Renal pelvis (tissue), 4 donors: ENCODE data around the gene PHPT1. TPM values are rescaled to one million over a fixed set of nuclear protein-coding genes. Genes with fewer than 3 reads are reported as not detected.
"Not testable (repeated sequence)": the region's sequence is repeated elsewhere in the genome, so short reads cannot be mapped to it uniquely, and the experiment has no call there.

ENCODE experiments used
- DNase-seq: peaks from one replicate; pipeline ENCODE4 v3.0.0-alpha.2; 2013
- polyA plus RNA-seq, 3 donors: library from polyadenylated mRNA; unstranded; fragments of 120-200 nt; gene quantifications; one replicate each; pipeline ENCODE4 v1.2.1, GENCODE V29; 2013; ENCODE audit not compliant: insufficient read length in 3 of 3

Gene PHPT1
- polyA plus RNA-seq, 3 donors: 82.5 to 120 (median 115) TPM

- DNase-seq: not testable (repeated sequence)
Observed at GRCh38 chr9:136833381-136834048, 15.7 kb upstream of the PHPT1 start.

GRCh38 chr9:136835162-136835931 lies 13.9 kb upstream of the PHPT1 start:
- no peak for DNase-seq

GRCh38 chr9:136835932-136836904 lies 13.0 kb upstream of the PHPT1 start:
- no peak for DNase-seq

GRCh38 chr9:136837146-136837855 lies 11.9 kb upstream of the PHPT1 start:
- no peak for DNase-seq

GRCh38 chr9:136837856-136838277 lies 11.3 kb upstream of the PHPT1 start:
- not testable (repeated sequence) for DNase-seq

GRCh38 chr9:136838314-136839228 lies 10.6 kb upstream of the PHPT1 start:
- no peak for DNase-seq

- DNase-seq: no peak
Observed at GRCh38 chr9:136839229-136840139, 9.7 kb upstream of the PHPT1 start.

- DNase-seq: no peak
Observed at GRCh38 chr9:136840140-136840876, 8.9 kb upstream of the PHPT1 start.

GRCh38 chr9:136840877-136841645 lies 8.1 kb upstream of the PHPT1 start:
- no peak for DNase-seq

- not testable (repeated sequence) for DNase-seq
Observed at GRCh38 chr9:136841646-136842379, 7.4 kb upstream of the PHPT1 start.

GRCh38 chr9:136842380-136842948 lies 6.7 kb upstream of the PHPT1 start, which contains the start of gene AJM1:
TSS of gene AJM1 (plus strand) at chr9:136842478. CDS start at chr9:136844415, 1,937 bp downstream.
- peak; percentile 74 for DNase-seq

- DNase-seq: not testable (repeated sequence)
Observed at GRCh38 chr9:136843159-136843800, 5.9 kb upstream of the PHPT1 start.

GRCh38 chr9:136843801-136844740 lies 5.1 kb upstream of the PHPT1 start:
- DNase-seq: not testable (repeated sequence)

GRCh38 chr9:136844761-136845464 lies 4.3 kb upstream of the PHPT1 start:
- no peak for DNase-seq
